ENCODE measurements around the gene SAMD14.
A peak's percentile ranks its signal among the peaks of the same experiment; 100 is the strongest.
"Not testable (repeated sequence)": the region's sequence is repeated elsewhere in the genome, so short reads cannot be mapped to it uniquely, and the experiment has no call there.

Gene SAMD14

DNA sequence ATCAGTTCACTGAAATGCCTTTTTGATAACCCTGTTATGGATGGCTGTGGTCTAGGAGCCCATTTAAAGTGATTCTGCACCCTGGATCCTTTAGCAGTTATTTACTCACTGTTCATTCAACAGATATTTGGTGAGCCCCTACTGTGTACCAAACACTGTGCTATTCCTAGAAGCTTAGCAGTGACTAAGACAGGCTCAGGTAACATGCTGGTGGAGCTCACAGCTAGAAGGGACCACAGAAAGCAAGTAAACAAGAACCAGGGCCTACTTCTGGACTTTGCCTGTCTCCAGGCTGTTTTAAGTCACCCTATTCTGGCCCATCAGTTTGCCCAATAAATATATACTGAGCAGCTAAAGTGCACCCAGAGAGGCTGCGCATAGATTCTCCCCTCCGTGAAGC lies 63.0 kb downstream of the SAMD14 start:
- Histone ChIP-seq H3K36me3 (no peaks in the 10 kb centered on the region), H3K4me3 (no peak overlapping the region), H3K27me3 (no peaks in the 10 kb centered on the region), H3K27ac (no peak overlapping the region), H3K9me3 (replicated peaks in 1 of 11) (peaks cover 0 to 13% (median 6%) of the 10 kb centered on the region in 11 experiments; a peak in 9 of 22 replicates), H3K4me1 (peaks cover 0 to 36% (median 6%) of the 10 kb centered on the region in 10 experiments; a peak in 11 of 20 replicates), H4K20me1 (peaks cover 0 to 4% (median 0%) of the 10 kb centered on the region in 11 experiments; a peak in 3 of 22 replicates), H3K4me2 (no peak overlapping the region), H3K9ac (no peak overlapping the region)
- TF ChIP-seq Cebpa-rat (IDR thresholded peaks at IDR 0.05), result no peak

DNA sequence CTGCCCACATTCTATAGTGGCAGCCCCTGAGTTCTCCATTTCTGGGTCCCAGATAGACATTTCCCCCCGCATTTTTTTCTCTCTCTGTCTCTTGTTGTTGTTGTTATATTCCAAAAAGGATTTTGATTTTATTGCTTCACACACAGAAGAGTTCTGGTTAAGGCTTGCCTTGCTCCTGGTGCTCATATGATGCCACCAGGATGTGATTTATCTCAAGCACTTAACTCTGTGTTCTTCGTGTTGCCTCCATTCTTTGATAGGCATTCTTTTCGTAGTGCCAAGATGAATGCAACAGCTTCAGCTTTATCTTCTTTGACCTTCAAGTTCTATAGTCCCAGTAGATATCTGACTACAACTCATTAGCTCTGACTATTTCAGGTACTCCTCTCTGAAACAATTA lies 64.9 kb downstream of the SAMD14 start:
- Histone ChIP-seq H3K9ac (0 out of 22 replicates have a peak overlapping the region, but pooled peaks of 1 of the 11 experiments have one; percentile 11), H3K27ac (no peak overlapping the region; a peak in 2 of 22 replicates), H3K27me3 (no peaks in the 10 kb centered on the region), H3K36me3 (no peaks in the 10 kb centered on the region), H3K4me2 (peak overlapping the region in 5 of 11 experiments; percentile 59 to 74 (median 70); a peak in 10 of 22 replicates), H3K9me3 (replicated peaks in 1 of 11) (no peaks in the 10 kb centered on the region), H4K20me1 (peaks cover 0 to 4% (median 0%) of the 10 kb centered on the region in 11 experiments; a peak in 3 of 22 replicates), H3K4me1 (peaks cover 4 to 49% (median 12%) of the 10 kb centered on the region in 10 experiments), H3K4me3 (no peak overlapping the region)
- no peak for TF ChIP-seq Cebpa-rat (IDR thresholded peaks at IDR 0.05)

DNA sequence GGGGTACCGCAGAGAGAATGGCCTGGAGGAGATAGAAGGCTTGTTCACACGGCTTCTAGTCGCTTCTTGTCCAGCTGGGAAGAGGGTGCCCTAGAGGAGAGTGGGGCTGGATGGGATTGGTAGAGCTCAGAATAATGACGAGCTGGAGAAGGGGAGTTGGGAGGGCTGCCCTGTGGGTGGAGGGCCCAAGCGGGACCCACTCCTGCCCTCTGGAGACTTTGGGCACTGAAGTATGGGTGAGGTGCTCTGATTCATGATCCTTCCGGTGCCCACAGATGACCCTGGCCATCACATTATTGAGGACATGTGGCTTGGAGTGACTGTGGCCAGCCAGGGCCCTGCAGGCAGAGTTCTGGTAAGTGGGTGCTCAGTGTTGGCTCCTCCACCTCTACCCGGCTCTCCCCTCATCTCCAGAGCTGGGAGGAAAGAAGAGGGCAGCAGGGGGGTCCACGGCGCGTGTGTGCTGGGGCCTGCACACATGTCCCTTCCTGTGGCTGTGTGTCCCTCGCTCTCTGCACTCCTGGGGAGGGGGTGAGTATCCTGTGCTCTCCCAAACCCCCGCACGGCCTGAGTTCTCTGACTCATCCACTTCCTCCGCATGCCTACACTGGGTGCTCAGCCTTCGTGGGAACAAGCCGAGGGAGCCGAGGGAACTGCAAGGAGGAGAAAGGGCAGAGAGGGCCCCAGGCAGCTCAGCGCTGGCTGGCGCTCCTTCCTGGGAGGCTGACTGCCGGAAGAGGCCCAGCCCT lies 65.5 kb downstream of the SAMD14 start:
- no peak overlapping the region; a peak in 3 of 22 replicates for H3K27ac ChIP-seq
- peak overlapping the region in 6 of 11 experiments; percentile 10 to 74 (median 66); a peak in 10 of 22 replicates for H3K4me2 ChIP-seq
- TF ChIP-seq Cebpa-rat (IDR thresholded peaks at IDR 0.05), result no peak

DNA sequence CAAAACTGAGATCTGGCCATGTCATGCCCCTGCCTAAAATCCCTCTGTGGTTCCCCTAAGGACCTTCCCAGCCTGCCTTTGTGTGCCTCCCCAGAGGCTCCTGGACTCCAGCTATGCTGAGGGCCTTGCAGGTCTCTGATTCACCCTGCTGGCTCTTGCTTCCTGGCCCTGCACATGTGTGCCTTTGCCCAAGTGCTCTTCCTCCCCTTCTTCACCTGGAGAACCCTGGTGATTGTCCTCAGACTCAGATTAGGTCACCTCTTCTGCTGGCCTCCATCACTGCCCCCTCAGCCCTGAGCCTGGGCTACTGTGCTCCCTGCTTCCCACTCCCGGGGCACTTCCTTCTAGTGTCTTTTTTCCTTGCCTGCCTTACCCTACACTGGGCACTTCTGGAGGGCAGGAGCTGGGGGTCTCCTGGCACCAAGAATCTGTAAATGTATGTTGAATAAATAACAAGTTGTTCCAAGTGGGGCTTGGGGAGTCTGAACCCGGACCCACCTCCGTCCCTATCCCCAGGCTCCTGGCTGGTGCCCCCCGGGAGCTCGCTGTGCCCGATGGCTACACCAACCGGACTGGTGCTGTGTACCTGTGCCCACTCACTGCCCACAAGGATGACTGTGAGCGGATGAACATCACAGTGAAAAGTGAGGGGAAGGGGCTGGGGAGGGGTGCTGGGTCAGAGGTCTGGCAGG lies 66.3 kb downstream of the SAMD14 start:
- no peak overlapping the region for H3K9ac ChIP-seq
- H3K27ac ChIP-seq, result no peak overlapping the region; a peak in 1 of 22 replicates
- no peak for TF ChIP-seq Cebpa-rat (IDR thresholded peaks at IDR 0.05)
- H3K27me3 ChIP-seq, result peaks cover 0 to 7% (median 5%) of the 10 kb centered on the region in 11 experiments; a peak in 11 of 22 replicates
- no peaks in the 10 kb centered on the region for H3K9me3 ChIP-seq (replicated peaks in 1 of 11)
- no peak overlapping the region for H3K4me3 ChIP-seq
- H3K4me1 ChIP-seq, result peaks cover 18 to 62% (median 26%) of the 10 kb centered on the region in 10 experiments
- peak overlapping the region in 3 of 11 experiments; percentile 62 to 74 (median 70); a peak in 6 of 22 replicates for H3K4me2 ChIP-seq
- no peaks in the 10 kb centered on the region for H3K36me3 ChIP-seq
- peaks cover 0 to 7% (median 0%) of the 10 kb centered on the region in 11 experiments; a peak in 4 of 22 replicates for H4K20me1 ChIP-seq

More for the DNA sequence above, 65.5 kb downstream of the SAMD14 start:
- peaks cover 11 to 56% (median 18%) of the 10 kb centered on the region in 10 experiments for H3K4me1 ChIP-seq
- no peaks in the 10 kb centered on the region for H3K36me3 ChIP-seq
- no peaks in the 10 kb centered on the region for H3K9me3 ChIP-seq (replicated peaks in 1 of 11)
- H4K20me1 ChIP-seq, result peaks cover 0 to 4% (median 0%) of the 10 kb centered on the region in 11 experiments; a peak in 3 of 22 replicates
- no peaks in the 10 kb centered on the region; a peak in 3 of 22 replicates for H3K27me3 ChIP-seq
- H3K4me3 ChIP-seq, result no peak overlapping the region
- peak overlapping the region in 2 of 11 experiments; percentile 11 to 14; a peak in 1 of 22 replicates for H3K9ac ChIP-seq

DNA sequence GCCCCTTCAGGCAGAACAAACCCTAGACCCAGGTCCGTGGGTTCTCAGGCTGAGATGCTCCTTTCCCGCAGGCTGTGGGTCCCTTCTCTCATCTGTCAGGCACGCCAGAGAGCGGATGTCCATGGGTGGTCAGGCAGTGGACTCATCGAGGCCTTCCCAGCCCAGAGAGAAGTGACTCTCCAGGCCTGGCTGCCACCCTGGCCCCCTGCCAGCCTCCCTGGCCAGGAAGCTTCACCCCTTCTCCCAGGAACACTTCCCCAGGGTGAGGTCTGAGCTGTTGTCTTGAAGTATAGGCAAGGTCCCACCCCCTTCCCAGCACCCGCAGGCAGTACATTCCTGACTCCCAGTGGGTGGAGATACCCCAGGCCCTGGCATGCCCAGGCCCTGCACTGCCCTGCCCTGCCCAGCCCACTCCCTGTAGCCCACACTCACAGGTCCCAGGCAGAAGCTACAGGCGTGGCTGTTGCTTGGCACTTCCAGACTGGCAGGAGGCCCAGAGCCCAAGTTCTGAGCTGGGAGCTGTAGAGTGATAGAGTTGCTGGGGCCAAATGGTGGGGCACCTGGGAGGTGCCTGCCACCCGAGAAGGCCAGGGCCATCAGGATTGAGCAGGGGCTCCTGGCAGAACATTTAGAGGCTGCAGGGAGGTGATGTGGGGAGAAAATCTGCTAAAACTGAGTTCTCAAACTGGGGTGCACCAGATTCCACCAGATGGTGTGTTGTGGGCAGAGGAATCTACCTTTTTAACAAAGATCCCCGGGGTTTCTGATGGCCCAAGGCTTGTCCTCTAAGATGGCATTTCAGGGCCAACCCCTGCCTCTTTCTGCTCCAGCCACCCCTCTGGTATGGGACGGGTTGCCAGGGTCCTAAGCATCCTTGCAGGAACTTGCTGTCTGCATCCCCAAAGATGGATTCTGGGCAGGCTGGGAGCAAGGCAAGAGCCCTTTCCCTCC lies 67.4 kb downstream of the SAMD14 start:
- H3K9ac ChIP-seq, result peak overlapping the region in 1 of 11 experiments; percentile 53; a peak in 1 of 22 replicates
- H4K20me1 ChIP-seq, result peaks cover 0 to 17% (median 3%) of the 10 kb centered on the region in 11 experiments; a peak in 7 of 22 replicates
- no peak for TF ChIP-seq Cebpa-rat (IDR thresholded peaks at IDR 0.05)
- peaks cover 19 to 62% (median 30%) of the 10 kb centered on the region in 10 experiments for H3K4me1 ChIP-seq
- peak overlapping the region in 3 of 11 experiments; percentile 24 to 54 (median 34); a peak in 5 of 22 replicates for H3K4me2 ChIP-seq
- no peaks in the 10 kb centered on the region for H3K9me3 ChIP-seq (replicated peaks in 1 of 11)
- H3K27me3 ChIP-seq, result peaks cover 8 to 18% (median 16%) of the 10 kb centered on the region in 11 experiments
- no peak overlapping the region for H3K27ac ChIP-seq
- H3K36me3 ChIP-seq, result no peaks in the 10 kb centered on the region
- H3K4me3 ChIP-seq, result no peak overlapping the region

DNA sequence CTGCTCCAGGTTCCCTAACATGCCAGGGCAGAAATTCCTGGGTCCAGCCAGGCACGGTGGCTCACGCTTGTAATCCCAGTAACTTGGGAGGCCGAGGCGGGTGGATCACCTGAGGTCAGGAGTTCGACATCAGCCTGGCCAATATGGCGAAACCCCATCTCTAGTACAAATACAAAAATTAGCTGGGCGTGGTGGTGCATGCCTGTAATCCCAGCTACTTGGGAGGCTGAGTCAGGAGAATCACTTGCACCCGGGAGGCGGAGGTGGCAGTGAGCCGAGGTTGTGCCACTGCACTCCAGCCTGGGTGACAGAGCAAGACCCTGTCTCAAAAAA lies 68.3 kb downstream of the SAMD14 start:
- not testable (repeated sequence) for H3K27ac ChIP-seq; H3K4me3 ChIP-seq; H3K9ac ChIP-seq; H3K4me2 ChIP-seq; H3K9me3 ChIP-seq (replicated peaks in 1 of 11); H3K36me3 ChIP-seq
- Histone ChIP-seq H4K20me1 (peaks cover 0 to 26% (median 11%) of the 10 kb centered on the region in 11 experiments; a peak in 13 of 22 replicates), H3K4me1 (peaks cover 27 to 67% (median 37%) of the 10 kb centered on the region in 10 experiments), H3K27me3 (peaks cover 17 to 27% (median 25%) of the 10 kb centered on the region in 11 experiments)

DNA sequence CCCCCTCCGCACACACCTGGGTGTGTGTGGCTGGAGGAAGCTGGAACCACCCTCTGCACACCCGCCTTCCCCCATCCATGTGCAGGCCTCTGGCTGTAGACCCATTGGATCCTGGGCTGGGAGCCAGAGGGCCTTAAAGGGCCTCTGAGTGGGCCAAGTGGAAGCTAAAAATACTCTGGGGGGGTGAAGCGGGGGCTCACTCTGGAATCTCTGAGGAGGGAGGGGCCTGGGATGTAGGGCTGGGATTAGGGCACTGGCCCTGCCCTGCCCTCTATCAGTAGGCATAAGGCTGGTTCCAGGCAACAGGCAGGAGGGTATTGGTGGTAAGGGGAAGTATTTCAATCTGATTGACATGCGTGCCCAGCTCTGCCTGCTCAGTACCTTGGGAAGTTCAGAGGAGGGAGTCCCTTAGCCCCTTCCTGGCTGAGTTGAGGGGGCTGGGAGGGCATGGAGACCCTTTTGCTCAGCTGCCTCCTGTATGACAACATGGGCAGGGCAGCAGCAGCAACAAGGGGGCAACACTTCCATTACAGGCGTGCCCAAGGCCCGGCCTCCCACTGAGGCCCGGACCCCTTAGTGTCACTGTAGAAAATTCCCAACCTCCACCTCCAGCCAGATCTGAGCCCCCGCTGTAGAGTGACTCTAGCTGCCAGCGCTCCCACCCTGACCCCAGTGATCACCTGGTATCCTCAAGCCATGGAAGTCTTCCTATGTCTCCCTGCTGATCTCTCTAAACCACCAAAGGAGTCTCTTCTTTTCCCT lies 68.8 kb downstream of the SAMD14 start:
- peaks cover 0 to 28% (median 12%) of the 10 kb centered on the region in 11 experiments; a peak in 13 of 22 replicates for H4K20me1 ChIP-seq
- H3K9ac ChIP-seq, result no peak overlapping the region
- H3K27ac ChIP-seq, result no peak overlapping the region
- TF ChIP-seq Cebpa-rat (IDR thresholded peaks at IDR 0.05), result no peak
- no peak overlapping the region for H3K4me3 ChIP-seq
- peak overlapping the region in 5 of 11 experiments; percentile 39 to 71 (median 66); a peak in 3 of 22 replicates for H3K4me2 ChIP-seq
- H3K36me3 ChIP-seq, result no peaks in the 10 kb centered on the region
- peaks cover 31 to 69% (median 42%) of the 10 kb centered on the region in 10 experiments for H3K4me1 ChIP-seq
- H3K9me3 ChIP-seq (replicated peaks in 1 of 11), result no peaks in the 10 kb centered on the region
- peaks cover 23 to 33% (median 31%) of the 10 kb centered on the region in 11 experiments for H3K27me3 ChIP-seq

Measured in BLaER1 treated with 17β-estradiol and CSF1 and Interleukin-3, amounts not matched to agents 10 nM and 100 nM (cell line).